GM23248 (cell line): Measurements from ENCODE around the gene ADAMTSL2. TPM values are rescaled to one million over a fixed set of nuclear protein-coding genes. Genes with fewer than 3 reads are reported as not detected.

Source experiments
- DNase-seq: peaks from one replicate; pipeline ENCODE4 v3.0.0-alpha.2; 2015
- H2AFZ ChIP-seq: fragments of 200-600 bp; sonication (generic); 2 replicates; pipeline ENCODE4 v1.6.1; 2016; ENCODE audit warnings: antibody characterized with exemption
- H3F3A ChIP-seq: fragments of 200-600 bp; sonication (generic); 2 replicates; pipeline ENCODE4 v1.6.1; 2016; ENCODE audit warnings: mild to moderate bottlenecking, antibody characterized with exemption, mixed run types; ENCODE audit not compliant: insufficient read depth
- H3K27ac ChIP-seq: fragments of 200-600 bp; sonication (generic); 2 replicates; pipeline ENCODE4 v1.5.1; 2016; ENCODE audit warnings: mild to moderate bottlenecking
- H3K27me3 ChIP-seq: fragments of 200-600 bp; sonication (generic); replicated peaks from 2 replicates; pipeline ENCODE4 v1.6.1; 2016; ENCODE audit warnings: mild to moderate bottlenecking; ENCODE audit not compliant: insufficient read depth
- H3K36me3 ChIP-seq: fragments of 200-600 bp; sonication (generic); 2 replicates; pipeline ENCODE4 v1.6.1; 2016; ENCODE audit warnings: low read depth, mild to moderate bottlenecking
- H3K4me1 ChIP-seq: fragments of 200-600 bp; sonication (generic); 2 replicates; pipeline ENCODE4 v1.6.1; 2016; ENCODE audit warnings: mild to moderate bottlenecking; ENCODE audit not compliant: insufficient read depth
- H3K4me2 ChIP-seq: fragments of 200-600 bp; sonication (generic); one replicate; pipeline ENCODE4 v1.6.1; 2016; ENCODE audit warnings: mild to moderate bottlenecking; ENCODE audit not compliant: unreplicated experiment
- H3K4me3 ChIP-seq: fragments of 200-600 bp; sonication (generic); 2 replicates; pipeline ENCODE4 v1.5.1; 2016; ENCODE audit warnings: mild to moderate bottlenecking
- H3K79me2 ChIP-seq: fragments of 200-600 bp; sonication (generic); 2 replicates; pipeline ENCODE4 v1.6.1; 2016; ENCODE audit warnings: mild to moderate bottlenecking; ENCODE audit not compliant: insufficient read depth
- H3K9ac ChIP-seq: fragments of 200-600 bp; sonication (generic); 2 replicates; pipeline ENCODE4 v1.6.1; 2016; ENCODE audit warnings: mild to moderate bottlenecking
- H3K9me2 ChIP-seq: fragments of 200-600 bp; sonication (generic); 2 replicates; pipeline ENCODE4 v1.6.1; 2016; ENCODE audit warnings: mixed run types, mild to moderate bottlenecking, moderate library complexity; ENCODE audit not compliant: insufficient read depth
- H3K9me3 ChIP-seq: fragments of 200-600 bp; sonication (generic); one replicate; pipeline ENCODE4 v1.6.1; 2017; ENCODE audit warnings: low read depth
- H4K20me1 ChIP-seq: fragments of 200-600 bp; sonication (generic); 2 replicates; pipeline ENCODE4 v1.6.0; 2016; ENCODE audit not compliant: insufficient read depth
- EZH2 ChIP-seq: fragments of 200-600 bp; sonication (generic); IDR thresholded peaks from 2 replicates; pipeline ENCODE4 v1.6.1; 2018; ENCODE audit warnings: antibody characterized with exemption, mild to moderate bottlenecking; ENCODE audit not compliant: insufficient read depth, poor library complexity, severe bottlenecking
- EZH2phosphoT487 ChIP-seq: fragments of 200-600 bp; sonication (generic); IDR thresholded peaks from 2 replicates; pipeline ENCODE4 v1.6.1; 2018; ENCODE audit warnings: antibody characterized with exemption, moderate library complexity, mild to moderate bottlenecking, low read depth; ENCODE audit not compliant: insufficient read depth
- WGBS, 2 experiments: methylation state at CpG; one replicate each; pipeline ENCODE4 v1.1.6; 2015 to 2017; ENCODE audit warnings: low lambda C conversion rate in 2 of 2, low coverage in 1 of 2; ENCODE audit errors: missing lambda C conversion rate in 2 of 2; 5-methylcytosine and 5-hydroxymethylcytosine counted together
- in situ Hi-C: fragments of 300-500 bp; cut with MboI; formaldehyde crosslinking; loops from 2 replicates; pipeline ENCODE4 v1.15.0; 2020
- polyA plus RNA-seq: library from polyadenylated mRNA; unstranded; fragments of >200 nt; fragmentation: Nextera tagmentation; extraction: Ambion mirVana; gene quantifications from 2 replicates; pipeline ENCODE4 v1.2.1, GENCODE V29; 2016
- total RNA-seq: library from RNA; depleted of rRNA; stranded (reverse); fragments of >200 nt; shearing (Covaris generic); gene quantifications from 2 replicates; pipeline ENCODE4 v1.2.3, GENCODE V29; 2014

ADAMTSL2 gene
- total and polyA plus RNA-seq, 2 experiments from 2014 or later, result 0.11 TPM; not detected in 1

DNA sequence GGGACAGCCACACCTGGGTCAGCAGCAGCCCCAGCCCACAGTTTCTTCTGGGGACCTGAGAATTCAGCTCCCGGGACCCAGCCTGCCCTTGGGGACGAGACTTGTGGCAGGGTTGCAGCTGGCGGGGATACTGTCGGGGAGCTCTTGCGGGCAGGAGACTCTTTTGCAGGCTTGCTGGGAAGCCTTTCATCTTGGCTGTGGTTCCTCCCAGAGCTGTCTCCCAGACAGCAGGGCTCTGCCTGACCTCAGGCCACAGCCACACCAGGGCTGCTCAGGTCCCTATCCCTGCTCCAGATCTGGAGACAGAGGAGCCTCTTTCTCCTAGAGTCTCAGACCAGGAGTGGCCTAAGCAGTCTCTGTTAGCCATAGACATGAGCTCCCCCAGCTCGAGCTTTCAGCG lies 5.0 kb upstream of the ADAMTSL2 start:
- DNase-seq, result no peak
- peaks cover 55% of the 10 kb centered on the region for H3K27me3 ChIP-seq
- H3K4me1 ChIP-seq, result no peaks in the 10 kb centered on the region
- H4K20me1 ChIP-seq, result no peaks in the 10 kb centered on the region
- no peaks in the 10 kb centered on the region for H3K9me3 ChIP-seq
- WGBS, 2 experiments, result 44 to 53% methylated on average over 7 of the region's 7 CpGs
- no peak overlapping the region for H3K4me3 ChIP-seq
- no peak overlapping the region for H3K9ac ChIP-seq
- H3F3A ChIP-seq, result no peaks in the 10 kb centered on the region
- no peak overlapping the region for H3K4me2 ChIP-seq
- H2AFZ ChIP-seq, result no peak overlapping the region
- no peaks in the 10 kb centered on the region for H3K79me2 ChIP-seq
- no peaks in the 10 kb centered on the region for H3K9me2 ChIP-seq
- in situ Hi-C loops, result loop anchor here (10.0 kb wide), 1 partner anchor 195 kb away; no protein-coding TSS in a partner anchor
- no peaks in the 10 kb centered on the region for H3K36me3 ChIP-seq
- H3K27ac ChIP-seq, result no peak overlapping the region
- no peak for TF ChIP-seq EZH2
- no peak for TF ChIP-seq EZH2phosphoT487

DNA sequence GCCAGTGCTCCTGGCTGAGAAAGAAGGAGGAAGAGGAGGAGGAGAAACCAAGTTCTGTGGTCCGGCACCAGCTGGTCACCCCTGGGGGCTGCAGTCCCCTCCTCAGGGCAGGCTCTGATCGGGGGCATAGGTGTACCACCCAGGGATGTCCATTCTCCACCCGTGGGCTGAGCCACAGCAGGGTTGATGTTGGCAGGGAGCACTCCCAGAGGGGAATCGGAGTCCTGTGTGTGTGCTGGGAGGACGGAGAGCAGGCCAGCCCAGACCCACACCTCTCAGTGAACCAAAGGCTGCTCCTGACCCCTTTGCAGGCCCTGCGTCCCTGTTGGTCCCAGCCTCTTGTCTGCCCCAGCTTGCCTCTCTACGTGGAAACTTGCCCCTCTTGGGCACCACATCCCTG lies 4.6 kb upstream of the ADAMTSL2 start:
- no peak for DNase-seq
- WGBS, 2 experiments, result 49 to 50% methylated on average over 7 of the region's 7 CpGs
- Histone ChIP-seq H4K20me1 (no peaks in the 10 kb centered on the region), H3K79me2 (no peaks in the 10 kb centered on the region), H3K4me1 (no peaks in the 10 kb centered on the region), H3F3A (no peaks in the 10 kb centered on the region), H3K9me2 (no peaks in the 10 kb centered on the region), H3K9ac (no peak overlapping the region), H2AFZ (no peak overlapping the region), H3K4me3 (no peak overlapping the region), H3K27me3 (peaks cover 56% of the 10 kb centered on the region), H3K36me3 (no peaks in the 10 kb centered on the region), H3K4me2 (no peak overlapping the region), H3K9me3 (no peaks in the 10 kb centered on the region), H3K27ac (no peak overlapping the region)
- in situ Hi-C loops, result loop anchor here (10.0 kb wide), 1 partner anchor 195 kb away; no protein-coding TSS in a partner anchor
- TF ChIP-seq EZH2, result no peak
- no peak for TF ChIP-seq EZH2phosphoT487

DNA sequence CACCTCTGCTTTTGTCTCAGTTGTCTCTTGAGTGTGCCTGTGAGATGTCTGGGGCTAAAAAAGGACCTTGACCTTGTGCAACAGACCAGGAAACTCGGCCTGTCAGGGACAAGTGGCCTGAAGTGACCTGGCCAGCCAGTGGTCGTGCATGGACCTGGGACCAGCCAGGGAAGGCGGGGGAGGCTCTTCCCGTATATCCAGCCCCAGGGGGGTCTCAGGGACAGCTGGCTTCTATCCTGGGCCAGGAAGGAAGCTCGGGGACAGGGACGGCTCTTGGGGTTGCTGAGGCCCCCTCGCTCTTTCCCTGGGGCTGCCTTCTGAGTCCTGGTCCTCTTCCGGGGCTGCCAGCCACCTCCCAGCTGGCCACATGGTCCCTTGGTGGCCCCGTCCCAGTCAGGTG lies 3.2 kb upstream of the ADAMTSL2 start:
- H3K9me2 ChIP-seq, result no peaks in the 10 kb centered on the region
- in situ Hi-C loops, result no loop called here
- no peak overlapping the region for H3K4me3 ChIP-seq
- no peaks in the 10 kb centered on the region for H4K20me1 ChIP-seq
- H2AFZ ChIP-seq, result no peak overlapping the region
- TF ChIP-seq EZH2phosphoT487 (no peak), EZH2 (no peak)
- H3K27me3 ChIP-seq, result peaks cover 47% of the 10 kb centered on the region
- 48 to 53% methylated on average over 8 to 9 of the region's 9 CpGs for WGBS, 2 experiments
- DNase-seq, result no peak
- no peaks in the 10 kb centered on the region for H3K36me3 ChIP-seq
- no peaks in the 10 kb centered on the region for H3K79me2 ChIP-seq
- no peak overlapping the region for H3K27ac ChIP-seq
- H3F3A ChIP-seq, result no peaks in the 10 kb centered on the region
- no peaks in the 10 kb centered on the region for H3K9me3 ChIP-seq
- H3K4me1 ChIP-seq, result no peaks in the 10 kb centered on the region
- no peak overlapping the region for H3K9ac ChIP-seq
- no peak overlapping the region for H3K4me2 ChIP-seq

DNA sequence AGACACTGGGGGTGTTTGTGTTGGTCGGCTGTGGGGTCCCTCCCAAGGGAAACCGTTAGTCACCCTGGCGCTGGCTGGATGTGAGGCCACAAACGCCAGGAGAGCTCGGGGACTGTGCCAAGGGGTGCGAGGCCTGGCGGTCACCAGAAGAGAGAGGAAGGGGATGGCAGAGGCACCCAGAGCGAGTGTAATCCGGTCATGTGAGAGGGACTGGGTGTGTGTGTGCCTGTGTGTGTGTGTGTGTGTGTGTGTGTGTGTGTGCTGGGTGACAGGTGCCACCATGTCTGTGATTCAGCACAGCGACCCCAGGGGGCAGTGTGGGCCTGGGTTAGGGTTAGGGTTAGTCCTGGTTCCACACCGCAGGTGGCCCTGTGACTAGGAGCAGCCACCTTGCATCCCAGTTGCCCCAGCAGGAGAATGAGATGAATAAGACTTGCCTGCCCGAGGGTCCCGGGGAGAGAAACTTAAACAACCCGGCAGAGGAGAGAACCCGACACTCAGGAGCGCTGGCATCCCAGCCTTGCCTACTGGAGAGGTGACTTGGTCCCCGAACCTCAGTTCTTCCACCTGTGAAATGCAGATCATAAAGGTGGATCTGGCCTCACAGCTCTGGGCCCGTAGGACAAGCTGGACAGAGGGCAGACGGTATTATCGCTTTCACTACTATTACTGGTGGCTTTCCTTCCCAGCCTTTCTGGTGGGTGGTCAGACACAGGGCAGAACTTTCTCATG lies 1.4 kb upstream of the ADAMTSL2 start:
- Histone ChIP-seq H4K20me1 (no peaks in the 10 kb centered on the region), H2AFZ (no peak overlapping the region), H3K9ac (no peak overlapping the region), H3K27ac (no peak overlapping the region), H3K4me3 (no peak overlapping the region), H3K27me3 (peaks cover 33% of the 10 kb centered on the region), H3K9me3 (no peaks in the 10 kb centered on the region), H3K79me2 (no peaks in the 10 kb centered on the region), H3K9me2 (no peaks in the 10 kb centered on the region), H3K36me3 (no peaks in the 10 kb centered on the region), H3K4me1 (no peaks in the 10 kb centered on the region), H3K4me2 (no peak overlapping the region), H3F3A (no peaks in the 10 kb centered on the region)
- in situ Hi-C loops, result no loop called here
- TF ChIP-seq EZH2 (no peak), EZH2phosphoT487 (no peak)
- DNase-seq, result peak; percentile 54
- 35 to 36% methylated on average over 19 to 20 of the region's 20 CpGs for WGBS, 2 experiments

DNA sequence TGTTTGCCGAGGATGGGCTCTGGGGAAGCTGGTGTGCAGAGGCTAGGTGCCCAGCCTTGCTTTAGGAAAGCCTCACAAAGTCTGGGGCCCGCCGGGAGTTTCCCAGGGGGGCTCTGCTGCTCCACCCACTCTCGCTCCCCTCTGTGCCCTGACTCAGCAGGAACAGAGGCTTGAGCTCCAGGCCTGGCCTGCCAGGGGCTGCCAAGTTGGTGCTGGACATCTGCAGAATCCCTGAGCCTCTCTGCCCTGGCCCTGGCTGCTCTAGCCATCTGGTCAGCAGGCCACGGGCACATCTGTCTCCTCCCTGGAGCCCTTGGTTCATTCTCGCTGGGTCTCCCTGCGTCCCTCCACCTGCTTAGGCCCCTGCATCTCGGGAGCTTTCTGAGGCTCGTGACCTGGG lies 647 bp upstream of the ADAMTSL2 start:
- 25 to 28% methylated on average over 9 of the region's 9 CpGs for WGBS, 2 experiments
- TF ChIP-seq EZH2 (no peak), EZH2phosphoT487 (no peak)

More for the DNA sequence above, 647 bp upstream of the ADAMTSL2 start:
- no peak overlapping the region for H3K4me2 ChIP-seq
- H3K27ac ChIP-seq, result no peak overlapping the region
- H3K4me3 ChIP-seq, result no peak overlapping the region
- H3K4me1 ChIP-seq, result no peaks in the 10 kb centered on the region
- in situ Hi-C loops, result no loop called here
- no peaks in the 10 kb centered on the region for H3F3A ChIP-seq
- no peaks in the 10 kb centered on the region for H3K36me3 ChIP-seq
- H3K9ac ChIP-seq, result no peak overlapping the region
- no peaks in the 10 kb centered on the region for H3K79me2 ChIP-seq
- H3K9me3 ChIP-seq, result no peaks in the 10 kb centered on the region
- no peaks in the 10 kb centered on the region for H4K20me1 ChIP-seq
- no peak overlapping the region for H2AFZ ChIP-seq
- peak; percentile 23 for DNase-seq
- no peaks in the 10 kb centered on the region for H3K9me2 ChIP-seq
- H3K27me3 ChIP-seq, result peaks cover 30% of the 10 kb centered on the region
